Measurements from ENCODE around the gene SPEM3.
"Not testable (repeated sequence)": the region's sequence is repeated elsewhere in the genome, so short reads cannot be mapped to it uniquely, and the experiment has no call there.

The SPEM3 gene

GRCh38 chr17:7479213-7480088 is 50.8 kb downstream of the SPEM3 start, which contains the start of gene ZBTB4:
TSS of gene ZBTB4 (minus strand) at chr17:7479631. CDS start at chr17:7466801, 12,830 bp downstream.
- Histone ChIP-seq H3K4me2 (ENCODE audit: low read length) (peak within 1 kb of the TSS; percentile 65), H3K4me3 (ENCODE audit: low read depth, low read length) (peak within 1 kb of the TSS; percentile 89), H2AFZ (ENCODE audit: insufficient read depth, low read length, poor library complexity) (peak within 1 kb of the TSS; percentile 99), H3K18ac (ENCODE audit: low read length) (peak within 1 kb of the TSS; percentile 96), H3K79me2 (ENCODE audit: control insufficient read depth, insufficient read depth, low read length, poor library complexity) (peaks cover 22% of the 10 kb centered on the region), H2BK5ac (ENCODE audit: low read depth, low read length, poor library complexity) (peak within 1 kb of the TSS; percentile 89), H3K27ac (ENCODE audit: low read depth, low read length) (peak within 1 kb of the TSS; percentile 93), H3K14ac (ENCODE audit: low read length) (peak within 1 kb of the TSS; percentile 96), H2BK12ac (ENCODE audit: low read length) (peak within 1 kb of the TSS; percentile 67), H3K9me3 (ENCODE audit: insufficient read depth, low read depth, low read length) (no peaks in the 10 kb centered on the region), H3K4ac (ENCODE audit: low read depth, low read length) (peak within 1 kb of the TSS; percentile 99), H3K9ac (ENCODE audit: low read length) (peak within 1 kb of the TSS; percentile 91), H4K12ac (ENCODE audit: low read depth, low read length) (peak within 1 kb of the TSS; percentile 98), H3K23ac (ENCODE audit: low read length) (no peak within 1 kb of the TSS), H3K36me3 (ENCODE audit: control insufficient read depth in 1 of 2, insufficient read depth in 2 of 2, low read length in 2 of 2) (no peaks in the 10 kb centered on the region), H4K8ac (ENCODE audit: low read depth, low read length) (peak within 1 kb of the TSS; percentile 93), H3K4me1 (ENCODE audit: control insufficient read depth in 1 of 2, insufficient read depth in 2 of 2, low read length in 2 of 2) (peaks cover 39 to 44% of the 10 kb centered on the region in 2 experiments), H2BK120ac (ENCODE audit: insufficient read depth, low read length, poor library complexity) (peak within 1 kb of the TSS; percentile 96), H3K79me1 (ENCODE audit: low read length) (peaks cover 29% of the 10 kb centered on the region), H3K27me3 (ENCODE audit: insufficient read depth, low read length) (no peaks in the 10 kb centered on the region), H2AK5ac (ENCODE audit: low read length) (peak within 1 kb of the TSS; percentile 77), H4K91ac (ENCODE audit: low read depth, low read length) (peak within 1 kb of the TSS; percentile 99)
- no CpG with 5 or more reads among the region's 92 CpGs for WGBS (ENCODE audit: extremely low coverage, insufficient coverage, insufficient read length)
- DNase-seq, result peak; percentile 5 to 42

GRCh38 chr17:7480089-7480384 is 51.4 kb downstream of the SPEM3 start:
- DNase-seq, result peak; percentile 5 to 43
- peak overlapping the region; percentile 65 for H3K4me2 ChIP-seq (ENCODE audit: low read length)
- peak overlapping the region; percentile 55 for H2BK5ac ChIP-seq (ENCODE audit: low read depth, low read length, poor library complexity)
- peak overlapping the region; percentile 83 for H4K8ac ChIP-seq (ENCODE audit: low read depth, low read length)
- peak overlapping the region; percentile 98 for H4K12ac ChIP-seq (ENCODE audit: low read depth, low read length)
- H3K79me1 ChIP-seq (ENCODE audit: low read length), result peaks cover 32% of the 10 kb centered on the region
- peak overlapping the region; percentile 83 for H3K14ac ChIP-seq (ENCODE audit: low read length)
- H2BK12ac ChIP-seq (ENCODE audit: low read length), result peak overlapping the region; percentile 42
- H3K4ac ChIP-seq (ENCODE audit: low read depth, low read length), result peak overlapping the region; percentile 99
- peak overlapping the region; percentile 92 for H3K27ac ChIP-seq (ENCODE audit: low read depth, low read length)
- peak overlapping the region; percentile 31 for H2AK5ac ChIP-seq (ENCODE audit: low read length)
- H3K4me1 ChIP-seq (ENCODE audit: control insufficient read depth in 1 of 2, insufficient read depth in 2 of 2, low read length in 2 of 2), result peaks cover 39 to 42% of the 10 kb centered on the region in 2 experiments
- H3K27me3 ChIP-seq (ENCODE audit: insufficient read depth, low read length), result no peaks in the 10 kb centered on the region
- peak overlapping the region; percentile 71 for H4K91ac ChIP-seq (ENCODE audit: low read depth, low read length)
- peak overlapping the region; percentile 83 for H3K4me3 ChIP-seq (ENCODE audit: low read depth, low read length)
- peak overlapping the region; percentile 2 for H3K9ac ChIP-seq (ENCODE audit: low read length)
- no peaks in the 10 kb centered on the region for H3K36me3 ChIP-seq (ENCODE audit: control insufficient read depth in 1 of 2, insufficient read depth in 2 of 2, low read length in 2 of 2)
- H3K23ac ChIP-seq (ENCODE audit: low read length), result no peak overlapping the region
- H3K18ac ChIP-seq (ENCODE audit: low read length), result peak overlapping the region; percentile 96
- peak overlapping the region; percentile 96 for H2BK120ac ChIP-seq (ENCODE audit: insufficient read depth, low read length, poor library complexity)
- peak overlapping the region; percentile 99 for H2AFZ ChIP-seq (ENCODE audit: insufficient read depth, low read length, poor library complexity)
- no peaks in the 10 kb centered on the region for H3K9me3 ChIP-seq (ENCODE audit: insufficient read depth, low read depth, low read length)
- WGBS (ENCODE audit: extremely low coverage, insufficient coverage, insufficient read length), result no CpG with 5 or more reads among the region's 8 CpGs
- H3K79me2 ChIP-seq (ENCODE audit: control insufficient read depth, insufficient read depth, low read length, poor library complexity), result peaks cover 25% of the 10 kb centered on the region

- peak within 1 kb of the TSS; percentile 65 for H3K4me2 ChIP-seq (ENCODE audit: low read length)
- H3K4me1 ChIP-seq (ENCODE audit: control insufficient read depth in 1 of 2, insufficient read depth in 2 of 2, low read length in 2 of 2), result peaks cover 38 to 43% of the 10 kb centered on the region in 2 experiments
- H3K79me1 ChIP-seq (ENCODE audit: low read length), result peaks cover 32% of the 10 kb centered on the region
- not testable (repeated sequence) for H3K14ac ChIP-seq (ENCODE audit: low read length); H2AFZ ChIP-seq (ENCODE audit: insufficient read depth, low read length, poor library complexity); H2AK5ac ChIP-seq (ENCODE audit: low read length); H3K23ac ChIP-seq (ENCODE audit: low read length); H3K27me3 ChIP-seq (ENCODE audit: insufficient read depth, low read length); H3K18ac ChIP-seq (ENCODE audit: low read length); H3K27ac ChIP-seq (ENCODE audit: low read depth, low read length); H2BK12ac ChIP-seq (ENCODE audit: low read length); H2BK120ac ChIP-seq (ENCODE audit: insufficient read depth, low read length, poor library complexity); H3K4me3 ChIP-seq (ENCODE audit: low read depth, low read length); H3K9me3 ChIP-seq (ENCODE audit: insufficient read depth, low read depth, low read length); H3K9ac ChIP-seq (ENCODE audit: low read length); DNase-seq; H3K36me3 ChIP-seq (ENCODE audit: control insufficient read depth in 1 of 2, insufficient read depth in 2 of 2, low read length in 2 of 2); H4K8ac ChIP-seq (ENCODE audit: low read depth, low read length); H2BK5ac ChIP-seq (ENCODE audit: low read depth, low read length, poor library complexity); H4K12ac ChIP-seq (ENCODE audit: low read depth, low read length); H3K4ac ChIP-seq (ENCODE audit: low read depth, low read length)
- WGBS (ENCODE audit: extremely low coverage, insufficient coverage, insufficient read length), result no CpG with 5 or more reads among the region's 4 CpGs
- peak within 1 kb of the TSS; percentile 71 for H4K91ac ChIP-seq (ENCODE audit: low read depth, low read length)
- H3K79me2 ChIP-seq (ENCODE audit: control insufficient read depth, insufficient read depth, low read length, poor library complexity), result peaks cover 32% of the 10 kb centered on the region
These were observed 52.6 kb downstream of the SPEM3 start, which contains the start of gene SLC35G6 for GRCh38 chr17:7481275-7481674. TSS of gene SLC35G6 (plus strand) at chr17:7481446. CDS start at chr17:7481517, 71 bp downstream.

- not testable (repeated sequence) for H3K36me3 ChIP-seq (ENCODE audit: control insufficient read depth in 1 of 2, insufficient read depth in 2 of 2, low read length in 2 of 2); H3K27ac ChIP-seq (ENCODE audit: low read depth, low read length); H3K18ac ChIP-seq (ENCODE audit: low read length); H2BK5ac ChIP-seq (ENCODE audit: low read depth, low read length, poor library complexity); H3K4me2 ChIP-seq (ENCODE audit: low read length); H3K4me3 ChIP-seq (ENCODE audit: low read depth, low read length); H3K14ac ChIP-seq (ENCODE audit: low read length); H4K12ac ChIP-seq (ENCODE audit: low read depth, low read length); H2AK5ac ChIP-seq (ENCODE audit: low read length); H3K4ac ChIP-seq (ENCODE audit: low read depth, low read length); H4K8ac ChIP-seq (ENCODE audit: low read depth, low read length); H3K9me3 ChIP-seq (ENCODE audit: insufficient read depth, low read depth, low read length); H2AFZ ChIP-seq (ENCODE audit: insufficient read depth, low read length, poor library complexity); H2BK12ac ChIP-seq (ENCODE audit: low read length); H2BK120ac ChIP-seq (ENCODE audit: insufficient read depth, low read length, poor library complexity); DNase-seq; H3K23ac ChIP-seq (ENCODE audit: low read length); H3K9ac ChIP-seq (ENCODE audit: low read length); H3K27me3 ChIP-seq (ENCODE audit: insufficient read depth, low read length)
- Histone ChIP-seq H3K4me1 (ENCODE audit: control insufficient read depth in 1 of 2, insufficient read depth in 2 of 2, low read length in 2 of 2) (peaks cover 33 to 35% of the 10 kb centered on the region in 2 experiments), H3K79me2 (ENCODE audit: control insufficient read depth, insufficient read depth, low read length, poor library complexity) (peaks cover 32% of the 10 kb centered on the region), H4K91ac (ENCODE audit: low read depth, low read length) (peak overlapping the region; percentile 96), H3K79me1 (ENCODE audit: low read length) (peaks cover 32% of the 10 kb centered on the region)
- WGBS (ENCODE audit: extremely low coverage, insufficient coverage, insufficient read length), result no CpG with 5 or more reads among the region's 31 CpGs
These were observed 53.4 kb downstream of the SPEM3 start for GRCh38 chr17:7481842-7482741.
